Measurements from ENCODE around the gene COL13A1. TPM values are rescaled to one million over a fixed set of nuclear protein-coding genes. Genes with fewer than 3 reads are reported as not detected.

The COL13A1 gene
- total and polyA plus RNA-seq, 4 donors = 3.5 to 32.8 (median 11.5) TPM

GRCh38 chr10:69797959-69798358, 3.7 kb upstream of the COL13A1 start:
- no peak overlapping the region for H3K27ac ChIP-seq (ENCODE audit: low read depth in 1 of 2, low read length in 2 of 2)
- H3K27me3 ChIP-seq (ENCODE audit: control insufficient read depth in 1 of 2, insufficient read depth in 2 of 2, low read length in 1 of 2) = no peaks in the 10 kb centered on the region
- ATAC-seq (ENCODE audit: low FRiP score) (no peak), DNase-seq (no peak)
- peaks cover 2% of the 10 kb centered on the region for H3K9me3 ChIP-seq (ENCODE audit: control insufficient read depth, low read length)
- no peak overlapping the region for H3K4me3 ChIP-seq (ENCODE audit: low read length in 2 of 2)
- no peaks in the 10 kb centered on the region for H3K4me1 ChIP-seq (ENCODE audit: control insufficient read depth in 1 of 2, insufficient read depth in 2 of 2, low read length in 2 of 2)
- no peaks in the 10 kb centered on the region for H3K36me3 ChIP-seq (ENCODE audit: control insufficient read depth in 1 of 2, insufficient read depth in 2 of 2, low read length in 1 of 2)
- intact Hi-C loops (cut with DNase I) = no loop called here
- 97 to 98% methylated on average over 7 of the region's 7 CpGs for WGBS, 2 donors

- WGBS, 2 donors = 43 to 51% methylated on average over 3 of the region's 3 CpGs
- Histone ChIP-seq H3K9me3 (ENCODE audit: control insufficient read depth, low read length) (peaks cover 2% of the 10 kb centered on the region), H3K36me3 (ENCODE audit: control insufficient read depth in 1 of 2, insufficient read depth in 2 of 2, low read length in 1 of 2) (no peaks in the 10 kb centered on the region), H3K4me1 (ENCODE audit: control insufficient read depth in 1 of 2, insufficient read depth in 2 of 2, low read length in 2 of 2) (no peaks in the 10 kb centered on the region), H3K27me3 (ENCODE audit: control insufficient read depth in 1 of 2, insufficient read depth in 2 of 2, low read length in 1 of 2) (no peaks in the 10 kb centered on the region), H3K27ac (ENCODE audit: low read depth in 1 of 2, low read length in 2 of 2) (no peak overlapping the region), H3K4me3 (ENCODE audit: low read length in 2 of 2) (no peak overlapping the region)
- ATAC-seq (ENCODE audit: low FRiP score) (peak; percentile 56), DNase-seq (no peak)
- intact Hi-C loops (cut with DNase I) = loop anchor here (2.0 to 5.0 kb wide), 5 partner anchors 57 to 158 kb away; no protein-coding TSS in a partner anchor
Observed at GRCh38 chr10:69800109-69800508, 1.6 kb upstream of the COL13A1 start.

- intact Hi-C loops (cut with DNase I) = loop anchor here (2.0 to 5.0 kb wide), 5 partner anchors 58 to 158 kb away; no protein-coding TSS in a partner anchor
- Histone ChIP-seq H3K4me1 (ENCODE audit: control insufficient read depth in 1 of 2, insufficient read depth in 2 of 2, low read length in 2 of 2) (no peaks in the 10 kb centered on the region), H3K9me3 (ENCODE audit: control insufficient read depth, low read length) (no peaks in the 10 kb centered on the region), H3K36me3 (ENCODE audit: control insufficient read depth in 1 of 2, insufficient read depth in 2 of 2, low read length in 1 of 2) (no peaks in the 10 kb centered on the region), H3K4me3 (ENCODE audit: low read length in 2 of 2) (no peak overlapping the region), H3K27me3 (ENCODE audit: control insufficient read depth in 1 of 2, insufficient read depth in 2 of 2, low read length in 1 of 2) (no peaks in the 10 kb centered on the region), H3K27ac (ENCODE audit: low read depth in 1 of 2, low read length in 2 of 2) (no peak overlapping the region)
- ATAC-seq (ENCODE audit: low FRiP score) = no peak
- no peak for DNase-seq
- 63 to 69% methylated on average over 2 of the region's 2 CpGs for WGBS, 2 donors
Observed at GRCh38 chr10:69800665-69801064, 1.0 kb upstream of the COL13A1 start.

GRCh38 chr10:69801094-69801433, 642 bp upstream of the COL13A1 start:
- peak; percentile 15 for ATAC-seq (ENCODE audit: low FRiP score)
- H3K9me3 ChIP-seq (ENCODE audit: control insufficient read depth, low read length) = no peaks in the 10 kb centered on the region
- H3K27ac ChIP-seq (ENCODE audit: low read depth in 1 of 2, low read length in 2 of 2) = peak overlapping the region in 1 of 2 donors; percentile 1
- intact Hi-C loops (cut with DNase I) = loop anchor here (2.0 to 5.0 kb wide), 5 partner anchors 58 to 159 kb away; no protein-coding TSS in a partner anchor
- H3K4me1 ChIP-seq (ENCODE audit: control insufficient read depth in 1 of 2, insufficient read depth in 2 of 2, low read length in 2 of 2) = no peaks in the 10 kb centered on the region
- H3K36me3 ChIP-seq (ENCODE audit: control insufficient read depth in 1 of 2, insufficient read depth in 2 of 2, low read length in 1 of 2) = no peaks in the 10 kb centered on the region
- 25 to 39% methylated on average over 8 of the region's 8 CpGs for WGBS, 2 donors
- H3K27me3 ChIP-seq (ENCODE audit: control insufficient read depth in 1 of 2, insufficient read depth in 2 of 2, low read length in 1 of 2) = no peaks in the 10 kb centered on the region
- H3K4me3 ChIP-seq (ENCODE audit: low read length in 2 of 2) = peak overlapping the region; percentile 30 to 53
- peak; percentile 74 to 87 for DNase-seq

DNA sequence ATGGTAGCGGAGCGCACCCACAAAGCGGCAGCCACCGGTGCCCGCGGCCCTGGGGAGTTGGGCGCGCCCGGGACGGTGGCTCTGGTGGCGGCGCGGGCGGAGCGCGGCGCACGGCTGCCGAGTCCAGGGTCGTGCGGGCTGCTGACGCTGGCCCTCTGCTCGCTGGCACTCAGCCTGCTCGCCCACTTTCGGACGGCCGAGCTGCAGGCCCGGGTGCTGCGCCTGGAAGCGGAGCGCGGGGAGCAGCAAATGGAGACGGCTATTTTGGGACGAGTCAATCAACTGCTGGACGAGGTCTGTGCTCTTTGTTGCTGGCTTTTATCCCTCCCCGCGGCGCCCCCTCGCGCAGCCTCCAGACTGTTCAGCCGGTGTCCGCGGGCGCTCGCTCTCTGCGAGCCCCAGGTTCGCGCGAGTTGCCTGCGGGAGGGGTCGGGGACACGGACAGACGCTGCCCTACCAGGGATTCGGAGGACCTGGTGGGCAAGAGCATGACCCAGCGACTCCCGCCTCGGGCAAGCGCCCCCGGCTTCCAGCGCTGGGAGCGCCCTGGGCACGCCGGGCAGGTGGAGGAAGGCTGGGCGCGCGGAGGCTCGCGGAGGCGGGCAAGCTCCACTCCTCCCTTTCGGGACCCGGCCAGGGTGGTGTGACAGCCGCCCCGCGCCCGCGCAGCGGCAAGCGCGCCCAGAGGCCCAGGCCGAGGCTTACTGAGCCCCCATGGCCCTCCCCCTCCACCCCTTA, 887 bp downstream of the COL13A1 start:
- Histone ChIP-seq H3K27ac (ENCODE audit: low read depth in 1 of 2, low read length in 2 of 2) (no peak overlapping the region), H3K9me3 (ENCODE audit: control insufficient read depth, low read length) (no peaks in the 10 kb centered on the region), H3K4me1 (ENCODE audit: control insufficient read depth in 1 of 2, insufficient read depth in 2 of 2, low read length in 2 of 2) (no peaks in the 10 kb centered on the region), H3K27me3 (ENCODE audit: control insufficient read depth in 1 of 2, insufficient read depth in 2 of 2, low read length in 1 of 2) (no peaks in the 10 kb centered on the region), H3K4me3 (ENCODE audit: low read length in 2 of 2) (peak overlapping the region; percentile 44 to 53), H3K36me3 (ENCODE audit: control insufficient read depth in 1 of 2, insufficient read depth in 2 of 2, low read length in 1 of 2) (no peaks in the 10 kb centered on the region)
- DNase-seq (peak; percentile 59 to 81), ATAC-seq (ENCODE audit: low FRiP score) (peak; percentile 50)
- 1 to 4% methylated on average over 62 to 80 of the region's 80 CpGs for WGBS, 2 donors
- intact Hi-C loops (cut with DNase I) = loop anchor here (5.0 kb wide), 3 partner anchors 70 to 160 kb away; no protein-coding TSS in a partner anchor

DNA sequence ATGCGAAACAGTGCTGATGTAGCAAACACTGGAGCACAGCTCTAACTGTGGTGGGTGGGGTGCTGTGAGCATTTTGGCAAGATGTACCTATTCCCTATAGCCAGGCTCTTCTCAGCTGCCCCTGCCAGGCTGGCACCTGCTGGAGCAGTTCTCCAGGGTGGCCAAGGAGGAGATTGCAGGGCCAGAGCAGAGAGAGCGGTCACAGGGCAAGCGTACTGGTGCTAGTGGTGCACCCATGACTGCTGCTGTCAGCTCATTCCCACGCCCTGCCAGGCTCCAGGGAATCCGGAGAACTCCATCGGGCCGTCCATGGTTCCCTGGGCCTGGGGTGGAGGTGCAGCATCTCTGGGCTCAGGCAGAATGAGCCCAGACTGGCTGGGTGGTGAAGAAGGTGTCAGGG, 2.1 kb downstream of the COL13A1 start:
- intact Hi-C loops (cut with DNase I) = loop anchor here (5.0 kb wide), 3 partner anchors 72 to 162 kb away; no protein-coding TSS in a partner anchor
- 79 to 88% methylated on average over 7 of the region's 7 CpGs for WGBS, 2 donors
- H3K4me1 ChIP-seq (ENCODE audit: control insufficient read depth in 1 of 2, insufficient read depth in 2 of 2, low read length in 2 of 2) = no peaks in the 10 kb centered on the region
- DNase-seq (no peak), ATAC-seq (ENCODE audit: low FRiP score) (no peak)
- no peaks in the 10 kb centered on the region for H3K36me3 ChIP-seq (ENCODE audit: control insufficient read depth in 1 of 2, insufficient read depth in 2 of 2, low read length in 1 of 2)
- H3K27me3 ChIP-seq (ENCODE audit: control insufficient read depth in 1 of 2, insufficient read depth in 2 of 2, low read length in 1 of 2) = no peaks in the 10 kb centered on the region
- H3K27ac ChIP-seq (ENCODE audit: low read depth in 1 of 2, low read length in 2 of 2) = no peak overlapping the region
- H3K9me3 ChIP-seq (ENCODE audit: control insufficient read depth, low read length) = no peaks in the 10 kb centered on the region
- no peak overlapping the region for H3K4me3 ChIP-seq (ENCODE audit: low read length in 2 of 2)

GRCh38 chr10:69804775-69805174, 3.1 kb downstream of the COL13A1 start:
- intact Hi-C loops (cut with DNase I) = loop anchor here (5.0 kb wide), 3 partner anchors 72 to 162 kb away; no protein-coding TSS in a partner anchor

DNA sequence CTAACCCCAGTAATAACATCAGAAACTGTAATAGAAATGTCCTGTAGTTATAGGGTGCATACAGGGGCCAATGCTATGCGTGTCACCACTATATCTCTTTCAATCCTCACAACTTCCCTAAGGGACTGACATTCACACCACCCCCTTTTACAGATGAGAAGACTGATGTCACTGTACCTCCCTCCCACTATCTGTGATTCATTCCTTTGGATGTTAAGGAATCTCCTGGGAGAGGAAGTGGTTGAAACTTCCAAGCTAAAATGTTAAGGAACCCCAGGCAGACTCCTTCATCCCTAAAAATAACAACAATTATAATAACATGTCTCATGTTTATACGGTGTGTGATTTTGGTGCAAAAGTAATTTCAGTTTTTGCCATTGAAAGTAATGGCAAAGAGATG, 5.4 kb downstream of the COL13A1 start:
- intact Hi-C loops (cut with DNase I) = no loop called here
- 61 to 69% methylated on average over 2 of the region's 2 CpGs for WGBS, 2 donors

More at GRCh38 chr10:69804775-69805174, 3.1 kb downstream of the COL13A1 start:
- Histone ChIP-seq H3K9me3 (ENCODE audit: control insufficient read depth, low read length) (no peaks in the 10 kb centered on the region), H3K27me3 (ENCODE audit: control insufficient read depth in 1 of 2, insufficient read depth in 2 of 2, low read length in 1 of 2) (no peaks in the 10 kb centered on the region), H3K4me3 (ENCODE audit: low read length in 2 of 2) (no peak overlapping the region), H3K27ac (ENCODE audit: low read depth in 1 of 2, low read length in 2 of 2) (no peak overlapping the region), H3K4me1 (ENCODE audit: control insufficient read depth in 1 of 2, insufficient read depth in 2 of 2, low read length in 2 of 2) (no peaks in the 10 kb centered on the region), H3K36me3 (ENCODE audit: control insufficient read depth in 1 of 2, insufficient read depth in 2 of 2, low read length in 1 of 2) (no peaks in the 10 kb centered on the region)
- DNase-seq (no peak), ATAC-seq (ENCODE audit: low FRiP score) (no peak)
- WGBS, 2 donors = 96 to 98% methylated on average over 6 of the region's 6 CpGs

DNA sequence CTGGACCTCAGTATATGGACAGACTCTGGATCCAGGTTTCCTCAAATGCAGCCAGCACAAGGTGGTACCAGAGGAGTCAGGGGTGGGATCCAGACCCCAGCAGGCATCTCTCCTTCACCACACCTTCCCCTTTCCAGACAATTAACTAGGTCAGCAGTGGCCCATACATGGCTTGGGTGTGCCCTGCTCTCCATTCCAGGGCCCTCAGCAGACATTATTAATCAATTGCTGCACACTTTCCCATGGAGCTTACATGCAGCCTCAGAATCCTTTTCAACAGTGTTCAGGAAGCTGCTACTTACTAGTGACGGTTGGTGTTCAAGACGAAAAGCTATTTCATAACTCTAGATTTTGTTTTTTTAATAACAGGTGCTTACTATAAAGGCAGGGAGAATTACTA, 6.0 kb downstream of the COL13A1 start:
- H3K36me3 ChIP-seq (ENCODE audit: control insufficient read depth in 1 of 2, insufficient read depth in 2 of 2, low read length in 1 of 2) = no peaks in the 10 kb centered on the region
- DNase-seq (peak in 1 of 2 donors; percentile 6), ATAC-seq (ENCODE audit: low FRiP score) (no peak)
- H3K4me1 ChIP-seq (ENCODE audit: control insufficient read depth in 1 of 2, insufficient read depth in 2 of 2, low read length in 2 of 2) = no peaks in the 10 kb centered on the region
- H3K27me3 ChIP-seq (ENCODE audit: control insufficient read depth in 1 of 2, insufficient read depth in 2 of 2, low read length in 1 of 2) = no peaks in the 10 kb centered on the region
- H3K27ac ChIP-seq (ENCODE audit: low read depth in 1 of 2, low read length in 2 of 2) = no peak overlapping the region
- no peak overlapping the region for H3K4me3 ChIP-seq (ENCODE audit: low read length in 2 of 2)
- no peaks in the 10 kb centered on the region for H3K9me3 ChIP-seq (ENCODE audit: control insufficient read depth, low read length)
- intact Hi-C loops (cut with DNase I) = no loop called here
- WGBS, 2 donors = 47 to 94% methylated on average over 2 of the region's 2 CpGs

More for the DNA sequence above, 5.4 kb downstream of the COL13A1 start:
- DNase-seq (no peak), ATAC-seq (ENCODE audit: low FRiP score) (no peak)
- H3K4me1 ChIP-seq (ENCODE audit: control insufficient read depth in 1 of 2, insufficient read depth in 2 of 2, low read length in 2 of 2) = no peaks in the 10 kb centered on the region
- H3K4me3 ChIP-seq (ENCODE audit: low read length in 2 of 2) = no peak overlapping the region
- no peaks in the 10 kb centered on the region for H3K9me3 ChIP-seq (ENCODE audit: control insufficient read depth, low read length)
- H3K27ac ChIP-seq (ENCODE audit: low read depth in 1 of 2, low read length in 2 of 2) = no peak overlapping the region
- H3K36me3 ChIP-seq (ENCODE audit: control insufficient read depth in 1 of 2, insufficient read depth in 2 of 2, low read length in 1 of 2) = no peaks in the 10 kb centered on the region
- H3K27me3 ChIP-seq (ENCODE audit: control insufficient read depth in 1 of 2, insufficient read depth in 2 of 2, low read length in 1 of 2) = no peaks in the 10 kb centered on the region
